ENCODE data around the gene CTRB2.

Gene CTRB2

GRCh38 chr16:75206749-75207451 is at the start of gene CTRB2:
Gene CTRB2 (minus strand): TSS chr16:75207161. CDS start chr16:75207141, 20 bp downstream.
- DNase-seq (ENCODE audit: low read depth, low spot score): no peak

- no peak for DNase-seq (ENCODE audit: low read depth, low spot score)
These were observed 49.2 kb upstream of the CTRB2 start for GRCh38 chr16:75256059-75256571.

DNA sequence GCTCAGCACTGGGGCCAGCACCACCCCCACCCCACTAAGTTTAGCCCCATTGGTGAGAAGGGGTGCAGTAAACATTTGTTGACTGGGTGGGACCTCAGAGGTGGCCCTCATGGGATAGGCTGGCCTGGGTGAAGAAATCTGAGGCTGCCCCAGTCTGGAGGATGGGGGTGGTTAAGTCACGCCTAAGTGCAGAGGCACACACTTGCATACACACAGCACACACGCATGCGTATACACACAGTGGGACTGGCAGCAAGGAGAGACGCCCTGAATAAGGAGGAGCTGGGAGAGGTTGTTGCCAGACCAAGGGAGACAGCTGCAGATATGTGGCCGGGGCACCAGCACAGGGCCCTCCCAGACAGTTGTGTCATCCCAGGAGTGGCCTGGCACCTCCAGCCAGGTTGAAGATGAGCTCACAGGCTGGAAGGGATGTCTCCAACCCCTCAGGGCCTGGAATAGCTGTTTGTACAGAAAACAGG is 47.4 kb upstream of the CTRB2 start:
- DNase-seq (ENCODE audit: low read depth, low spot score): no peak

DNA sequence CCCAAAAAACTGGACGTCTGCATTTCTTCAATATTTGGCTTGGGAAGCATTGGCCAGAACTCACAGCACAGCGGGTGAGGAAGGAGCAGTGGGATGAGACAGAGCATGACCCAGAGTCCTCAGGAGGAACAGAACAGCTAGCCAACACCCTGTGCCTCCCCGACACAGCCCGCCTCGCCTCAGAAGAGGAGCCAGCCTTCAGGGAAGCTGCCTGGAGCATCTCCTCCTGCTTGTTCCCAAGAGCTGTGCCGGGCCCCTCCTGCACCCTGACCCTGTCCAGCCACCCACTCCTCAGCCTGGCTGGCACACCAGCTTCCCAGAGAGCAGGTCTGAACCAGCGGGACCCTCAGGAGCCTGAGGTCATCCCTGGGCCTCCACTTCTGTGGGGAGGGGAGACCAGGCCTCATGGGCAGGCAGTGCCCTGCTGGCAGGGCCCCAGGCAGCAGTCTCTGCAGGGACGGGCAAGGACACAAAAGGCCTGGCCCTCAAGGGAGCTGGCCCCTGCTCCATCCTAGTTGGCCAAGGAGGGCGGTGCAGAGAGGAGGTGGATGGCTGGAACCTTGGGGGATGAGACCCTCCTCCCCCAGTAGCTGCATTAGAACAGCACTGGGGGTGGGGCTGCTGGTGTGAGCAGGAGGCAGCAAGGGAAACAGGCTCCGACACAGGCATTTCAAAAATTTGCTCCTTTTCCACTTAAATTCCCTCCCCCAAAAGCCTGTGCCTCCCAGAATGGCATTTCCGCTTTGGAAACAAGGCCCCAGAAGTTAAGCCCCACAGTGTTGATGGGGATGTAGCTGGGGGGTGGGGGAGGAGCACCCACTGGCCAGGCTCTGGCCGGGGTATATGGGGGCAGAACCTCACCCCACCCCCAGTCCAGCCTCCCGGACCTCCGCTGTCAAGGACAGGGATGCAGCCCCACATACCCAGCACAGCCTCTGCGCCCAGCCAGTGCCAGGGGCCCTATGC is 46.3 kb upstream of the CTRB2 start:
- no peak for DNase-seq (ENCODE audit: low read depth, low spot score)

DNA sequence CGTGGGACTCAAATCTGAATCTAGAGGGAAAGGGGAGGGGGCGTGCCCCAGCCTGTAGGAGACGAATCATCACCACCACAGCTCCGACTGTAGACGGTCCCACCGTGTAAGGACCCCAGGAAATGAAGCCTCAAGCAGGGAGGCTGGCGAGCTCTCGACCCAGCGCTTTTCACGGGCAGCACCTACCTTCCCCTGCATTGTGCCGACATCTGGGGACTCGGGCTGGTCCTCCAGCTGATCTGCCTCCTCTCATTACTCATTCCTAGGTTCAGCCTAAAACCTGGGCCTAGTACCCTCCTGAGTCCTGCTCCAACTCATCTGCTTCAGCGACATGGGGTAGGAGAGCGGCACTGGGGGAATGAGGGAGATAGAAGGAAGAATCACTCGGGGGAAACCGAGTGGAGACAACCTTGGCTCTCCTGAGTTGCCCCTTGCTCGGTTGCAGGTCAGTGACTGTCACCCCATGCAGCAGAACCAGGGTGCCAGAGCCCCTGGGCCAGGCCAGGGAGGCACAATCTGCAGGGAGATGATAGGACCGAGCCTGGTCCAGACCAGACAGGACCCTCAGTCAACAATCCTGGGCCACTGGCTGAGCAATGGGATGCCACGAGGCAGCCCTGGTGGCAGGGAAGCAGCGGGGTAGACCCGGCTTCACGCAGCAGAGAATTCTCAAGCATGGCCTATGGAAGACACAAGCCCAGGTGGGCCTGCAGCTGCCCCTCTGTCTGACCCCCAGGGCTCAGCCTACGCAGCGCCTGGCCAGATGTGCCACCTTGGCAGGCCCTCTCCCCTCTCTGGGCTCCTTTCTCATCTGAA is 45.3 kb upstream of the CTRB2 start:
- DNase-seq (ENCODE audit: low read depth, low spot score): no peak

- DNase-seq (ENCODE audit: low read depth, low spot score): no peak
These were observed 44.5 kb upstream of the CTRB2 start, which contains the start of gene BCAR1 for GRCh38 chr16:75251280-75252048. Gene BCAR1 (minus strand): TSS chr16:75251624. CDS start chr16:75251482, 142 bp downstream.

- no peak for DNase-seq (ENCODE audit: low read depth, low spot score)
These were observed 43.9 kb upstream of the CTRB2 start for GRCh38 chr16:75250809-75251279.

- DNase-seq (ENCODE audit: low read depth, low spot score): no peak
These were observed 43.3 kb upstream of the CTRB2 start for GRCh38 chr16:75250089-75250808.

GRCh38 chr16:75249441-75249840 is 42.5 kb upstream of the CTRB2 start:
- DNase-seq (ENCODE audit: low read depth, low spot score): no peak

DNA sequence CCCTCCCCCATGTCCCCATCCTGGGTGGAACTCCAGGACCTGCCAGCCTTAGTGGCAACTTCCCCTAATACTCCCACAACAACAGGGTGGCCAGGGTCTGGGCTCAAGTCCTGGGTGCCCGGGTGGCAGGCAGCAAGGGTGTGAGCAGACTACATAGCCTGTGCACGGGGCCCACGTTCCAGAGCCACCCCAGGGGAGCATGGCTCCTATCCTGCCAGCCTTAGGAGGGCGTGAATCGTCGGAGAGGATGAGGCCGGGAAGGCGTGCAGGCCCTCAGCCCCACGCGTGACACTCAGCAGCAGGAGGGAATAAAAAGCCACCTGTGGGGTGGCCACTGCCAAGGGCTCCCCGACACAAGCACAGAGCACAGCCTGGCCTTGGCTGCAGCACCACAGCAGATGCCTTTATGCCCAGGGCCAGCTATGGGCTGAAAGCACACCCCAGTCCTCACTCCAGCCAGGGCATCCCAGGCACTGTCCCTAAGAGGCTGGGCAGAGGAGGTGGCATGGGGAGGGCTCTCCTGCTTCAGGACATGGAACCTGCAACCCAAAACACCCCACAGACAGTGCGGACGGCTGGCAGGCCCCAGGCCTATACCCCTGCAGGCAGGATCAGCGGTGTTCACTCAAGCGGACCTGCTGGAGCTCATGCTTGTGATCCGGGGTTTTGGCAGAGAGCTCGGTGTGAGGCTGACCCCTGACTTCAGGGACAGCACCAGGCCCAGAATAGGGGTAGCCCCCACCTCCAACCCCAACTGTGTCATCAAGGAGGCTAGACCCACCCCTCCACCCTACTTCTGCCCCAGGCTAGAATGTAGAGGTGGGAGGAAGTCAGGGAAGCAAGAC is 41.8 kb upstream of the CTRB2 start:
- no peak for DNase-seq (ENCODE audit: low read depth, low spot score)

- no peak for DNase-seq (ENCODE audit: low read depth, low spot score)
These were observed 41.2 kb upstream of the CTRB2 start for GRCh38 chr16:75248142-75248535.

DNA sequence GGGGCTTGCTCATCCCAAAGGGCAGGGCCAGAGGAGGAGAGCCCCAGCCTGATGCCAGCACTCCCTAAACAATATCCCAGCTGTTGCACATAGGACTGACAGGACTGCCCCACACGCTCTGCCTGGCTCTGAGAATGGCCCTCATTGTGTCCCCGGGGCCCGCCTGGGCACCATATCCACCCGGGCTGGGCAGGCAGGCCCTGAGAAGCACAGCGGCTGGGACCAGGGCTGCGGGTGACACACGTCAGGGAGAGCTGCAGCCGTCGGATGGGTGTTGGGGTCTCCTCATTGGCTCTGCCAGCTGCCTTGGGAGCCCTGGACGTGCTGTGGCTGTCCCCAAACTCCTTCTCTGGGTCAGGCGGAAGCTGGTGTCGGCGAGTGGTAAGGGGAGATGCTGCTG is 40.3 kb upstream of the CTRB2 start:
- DNase-seq (ENCODE audit: low read depth, low spot score): no peak

DNA sequence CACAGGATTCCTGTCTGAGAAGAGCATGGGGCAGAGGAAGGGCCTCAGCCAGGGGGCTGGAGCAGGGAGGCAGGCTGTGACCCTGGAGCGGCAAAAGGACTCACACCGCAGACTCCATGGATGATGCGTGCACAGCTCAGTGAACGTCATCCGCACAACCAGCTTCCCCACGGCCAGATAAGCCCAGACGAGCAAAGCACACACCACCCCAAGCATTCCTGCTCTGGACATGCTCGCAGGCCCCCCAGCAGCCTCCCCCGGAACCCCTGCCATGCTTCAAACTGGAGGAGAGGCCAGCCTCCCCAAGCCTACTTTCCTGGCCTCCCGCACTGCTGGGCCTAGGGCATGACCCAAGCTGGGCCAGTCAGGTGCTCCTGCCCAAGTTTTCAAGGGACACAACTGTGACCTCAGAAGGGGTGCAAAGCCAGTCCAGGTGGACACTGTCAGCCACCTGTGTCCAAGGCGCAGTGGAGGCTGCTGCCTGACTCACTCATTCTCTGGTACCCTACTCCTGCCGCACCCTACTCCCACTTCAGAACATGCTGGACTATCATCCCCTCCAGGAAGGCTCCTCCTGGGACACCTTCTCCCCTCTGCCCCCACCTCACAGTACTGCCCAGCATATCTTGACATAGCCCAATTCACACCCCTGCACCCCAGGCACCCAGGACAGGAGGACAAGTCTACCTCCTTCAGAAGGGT is 39.7 kb upstream of the CTRB2 start:
- DNase-seq (ENCODE audit: low read depth, low spot score): no peak

DNA sequence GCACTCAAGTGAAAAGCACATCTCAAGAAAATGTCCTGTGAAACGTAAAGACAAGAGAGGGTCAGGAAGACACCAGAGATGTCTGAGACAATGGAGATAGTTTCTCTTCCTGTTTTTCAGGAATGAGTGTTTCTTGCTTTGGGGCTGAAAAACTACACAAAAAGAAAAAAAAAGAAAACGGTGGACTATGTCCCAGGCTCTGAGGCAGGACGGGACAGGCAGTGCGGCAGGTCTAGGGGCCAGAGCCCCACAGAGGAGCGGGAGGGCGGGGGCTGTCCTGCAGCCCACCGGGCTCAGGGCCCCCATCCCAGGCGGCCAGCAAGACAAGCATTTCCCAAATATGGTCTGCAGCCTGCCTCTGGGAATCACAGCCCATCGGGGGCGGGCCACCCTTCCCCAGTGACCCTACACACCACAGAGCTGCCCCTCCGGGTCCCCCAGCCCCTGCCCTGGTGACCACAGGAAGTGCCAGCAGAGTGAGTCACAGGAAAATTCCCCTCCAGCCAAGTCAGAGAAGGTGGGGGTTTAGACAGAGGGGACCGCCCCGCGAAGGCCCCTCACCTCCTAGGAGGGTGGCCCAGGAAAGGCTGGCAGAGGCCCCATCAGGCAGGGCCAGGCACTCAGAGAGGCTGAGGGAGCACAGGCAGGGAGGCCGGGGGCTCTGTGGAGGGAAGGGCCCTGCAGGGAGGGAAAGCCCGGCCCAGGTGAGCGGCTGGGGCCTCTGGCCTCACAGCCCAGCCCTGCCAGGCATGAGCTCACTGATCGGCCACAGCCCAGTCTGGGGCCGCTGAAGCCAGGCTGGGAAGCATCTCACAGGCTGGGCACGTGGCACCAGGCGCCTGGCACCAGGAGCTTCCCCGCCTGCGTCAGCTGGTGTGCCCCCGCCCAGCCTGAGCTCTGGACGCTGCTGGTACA is 38.1 kb upstream of the CTRB2 start:
- no peak for DNase-seq (ENCODE audit: low read depth, low spot score)

DNA sequence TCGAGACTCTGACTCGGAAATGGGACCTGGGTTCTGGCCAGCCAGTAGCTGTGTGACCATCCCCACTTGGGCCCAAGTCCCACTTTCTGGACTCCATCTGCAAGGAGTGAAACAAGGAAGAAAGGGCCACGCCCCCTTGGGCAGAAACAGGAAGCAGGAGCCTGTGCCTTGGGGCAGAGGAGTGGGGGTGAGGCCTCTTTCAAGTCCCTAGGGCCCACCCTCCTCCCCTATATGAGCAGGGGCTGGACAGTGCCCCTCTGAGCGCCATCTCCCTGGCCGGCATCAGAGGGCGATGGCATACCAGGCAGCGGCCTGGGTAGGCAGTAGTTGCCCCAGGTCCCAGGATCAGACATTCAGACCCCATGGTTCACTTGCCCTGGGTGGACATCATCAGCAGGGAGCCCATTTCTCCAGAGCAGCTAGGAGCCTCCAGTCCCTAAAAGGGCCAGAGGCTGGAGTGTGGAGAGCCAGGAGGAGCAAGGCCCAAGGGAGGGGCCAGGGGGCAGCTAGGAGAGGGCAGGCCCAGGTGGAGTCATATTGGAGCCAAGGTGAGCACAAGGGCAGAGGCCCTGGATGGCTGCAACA is 37.4 kb upstream of the CTRB2 start:
- no peak for DNase-seq (ENCODE audit: low read depth, low spot score)

- no peak for DNase-seq (ENCODE audit: low read depth, low spot score)
These were observed 36.8 kb upstream of the CTRB2 start for GRCh38 chr16:75243667-75244224.
